Raji (cell line): ENCODE measurements around the gene IZUMO4.

Experiments used
- POLR2A ChIP-seq: IDR thresholded peaks from 2 replicates; pipeline ENCODE4 v1.6.1; 2011; ENCODE audit warnings: low read depth, low read length, control low read depth; ENCODE audit not compliant: insufficient read depth

The IZUMO4 gene, protein sequence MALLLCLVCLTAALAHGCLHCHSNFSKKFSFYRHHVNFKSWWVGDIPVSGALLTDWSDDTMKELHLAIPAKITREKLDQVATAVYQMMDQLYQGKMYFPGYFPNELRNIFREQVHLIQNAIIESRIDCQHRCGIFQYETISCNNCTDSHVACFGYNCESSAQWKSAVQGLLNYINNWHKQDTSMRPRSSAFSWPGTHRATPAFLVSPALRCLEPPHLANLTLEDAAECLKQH

GRCh38 chr19:2096480-2097202, at the start of gene IZUMO4:
Gene IZUMO4, plus strand, starts transcription at chr19:2096915. Its CDS starts 31 bp downstream, at chr19:2096946.
- peak; percentile 55; the same call in 1 of the 2 replicates for TF ChIP-seq POLR2A

GRCh38 chr19:2047076-2047448, 49.7 kb upstream of the IZUMO4 start:
- no peak for TF ChIP-seq POLR2A

DNA sequence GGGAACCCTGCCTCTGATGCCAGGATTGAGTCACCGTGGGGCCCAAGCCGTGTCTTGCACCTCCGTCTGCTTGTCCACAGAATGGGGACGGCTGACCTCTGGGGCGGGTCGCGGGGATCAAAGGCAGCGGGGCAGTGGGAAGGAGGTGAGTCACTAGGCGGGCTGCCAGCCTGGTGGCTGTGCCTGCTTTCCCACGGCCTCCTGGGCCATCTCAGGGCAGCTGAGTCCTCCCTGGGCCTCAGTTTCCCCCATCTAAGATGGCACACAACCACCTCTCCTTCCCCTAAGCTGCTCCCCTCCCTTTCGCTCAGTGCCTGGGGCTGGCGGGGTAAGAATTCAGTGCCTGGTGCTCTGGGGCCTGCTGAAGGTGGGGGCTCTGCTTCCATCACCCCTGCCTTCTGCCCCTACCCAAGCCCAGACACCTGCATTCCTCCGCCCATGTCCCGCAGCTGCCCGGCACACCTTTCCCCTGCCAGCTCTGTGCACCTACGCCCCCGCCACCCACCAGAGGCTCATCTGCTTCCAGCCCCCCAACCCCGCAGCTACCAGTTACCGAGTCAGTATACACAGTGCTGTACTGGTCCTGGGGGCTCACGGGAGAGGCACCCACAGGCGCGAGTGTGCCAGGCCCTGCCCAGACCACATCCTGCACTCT, 49.1 kb upstream of the IZUMO4 start:
- no peak for TF ChIP-seq POLR2A

DNA sequence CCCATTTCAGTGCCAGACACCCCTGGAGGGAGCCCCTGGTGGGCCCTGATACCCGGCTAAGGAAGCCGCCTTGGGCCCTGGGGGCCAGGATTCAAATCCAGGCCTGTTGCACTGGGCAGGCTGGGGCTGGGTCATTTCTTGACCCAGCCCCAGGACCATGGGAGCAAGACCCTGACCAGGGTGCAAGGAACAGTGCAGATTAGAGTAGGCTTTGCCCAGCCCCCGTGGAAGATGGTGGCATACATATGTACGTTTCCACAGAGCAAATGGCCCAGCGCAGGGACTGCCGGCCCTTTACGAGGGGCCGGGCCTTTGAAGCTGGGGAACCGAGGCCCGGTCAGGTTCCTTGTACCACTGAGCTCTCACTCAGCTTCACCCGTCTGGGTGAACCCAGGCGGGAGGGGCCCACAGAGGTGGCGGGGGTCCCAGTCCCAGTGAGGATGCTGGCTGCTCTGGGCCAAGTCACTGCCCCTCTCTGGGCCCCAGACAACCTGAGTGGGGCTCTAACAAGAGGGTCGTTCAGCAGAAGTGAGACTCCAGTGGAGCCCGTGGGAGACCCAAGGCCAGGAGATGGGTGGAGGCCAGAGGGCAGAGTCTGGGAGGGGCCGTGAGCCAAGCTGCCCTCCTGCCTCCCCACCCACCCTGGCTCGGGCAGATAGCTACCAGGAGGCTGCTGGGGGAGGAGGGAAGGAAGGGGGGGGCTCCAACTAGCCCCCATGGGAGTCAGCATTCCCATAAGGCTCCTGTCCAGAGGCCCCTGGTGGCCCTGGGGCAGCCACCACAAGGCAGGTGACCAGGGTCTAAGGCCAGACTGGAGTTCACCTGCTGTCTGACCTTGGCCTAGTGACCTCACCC, 48.4 kb upstream of the IZUMO4 start:
- TF ChIP-seq POLR2A = 0 out of 2 replicates have a peak, but pooled peaks have one; percentile 13

- TF ChIP-seq POLR2A = 0 out of 2 replicates have a peak, but pooled peaks have one; percentile 5
Observed at GRCh38 chr19:2048959-2049740, 47.6 kb upstream of the IZUMO4 start.

GRCh38 chr19:2049741-2050348, 46.9 kb upstream of the IZUMO4 start:
- TF ChIP-seq POLR2A = peak; percentile 57; the same call in 1 of the 2 replicates

GRCh38 chr19:2050349-2050990, 46.2 kb upstream of the IZUMO4 start:
- no peak; the same call in 1 of the 2 replicates for TF ChIP-seq POLR2A

GRCh38 chr19:2050991-2051772, 45.5 kb upstream of the IZUMO4 start, which contains the start of gene MKNK2:
Gene MKNK2, minus strand, starts transcription at chr19:2051244. Its CDS starts 393 bp downstream, at chr19:2050851.
- peak; percentile 99 for TF ChIP-seq POLR2A

DNA sequence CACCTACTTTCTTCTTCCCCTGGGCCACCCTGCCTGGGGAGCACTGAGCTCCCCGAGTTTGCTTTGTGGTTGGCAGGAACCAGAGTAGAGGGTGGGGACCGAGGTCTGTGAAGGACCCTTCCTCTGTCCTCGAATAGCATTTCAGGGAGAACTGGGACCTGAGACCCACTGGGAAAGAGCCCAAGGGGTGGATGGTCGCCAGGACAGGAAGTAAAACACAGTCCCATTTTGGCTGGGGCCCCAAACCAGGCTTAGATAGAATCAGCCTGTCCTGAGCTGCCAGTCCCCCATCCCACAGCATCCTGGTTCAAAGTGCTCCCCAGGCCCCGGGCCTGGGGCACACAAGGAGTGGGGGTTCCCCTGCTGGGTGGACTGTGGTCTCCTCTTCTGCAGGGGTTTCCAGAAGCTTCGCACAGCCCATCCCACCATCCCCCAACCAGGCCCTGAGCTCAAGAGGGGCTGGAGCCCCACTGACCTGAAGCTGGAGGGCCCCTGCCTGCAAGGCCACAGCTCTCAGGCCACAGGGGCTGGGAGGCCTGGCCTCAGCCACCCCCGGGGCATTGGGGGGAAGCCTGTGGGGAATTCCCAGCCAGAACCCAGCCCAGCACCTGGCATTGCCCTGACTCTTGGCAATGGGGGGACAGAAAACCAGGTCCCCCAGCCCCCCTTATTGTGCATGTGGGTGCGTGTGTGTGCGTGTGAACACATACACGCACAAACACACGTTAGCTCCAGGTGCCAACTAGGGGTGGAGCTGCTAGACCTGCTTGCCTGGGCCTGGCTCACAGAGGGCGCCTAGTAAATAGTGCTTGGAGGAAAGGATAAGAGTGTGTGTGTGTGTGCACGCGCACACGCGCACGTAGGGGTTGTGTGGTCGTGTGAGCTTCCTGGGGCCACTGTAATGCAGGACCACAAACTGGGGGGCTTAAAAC, 44.7 kb upstream of the IZUMO4 start:
- peak; percentile 53 for TF ChIP-seq POLR2A

DNA sequence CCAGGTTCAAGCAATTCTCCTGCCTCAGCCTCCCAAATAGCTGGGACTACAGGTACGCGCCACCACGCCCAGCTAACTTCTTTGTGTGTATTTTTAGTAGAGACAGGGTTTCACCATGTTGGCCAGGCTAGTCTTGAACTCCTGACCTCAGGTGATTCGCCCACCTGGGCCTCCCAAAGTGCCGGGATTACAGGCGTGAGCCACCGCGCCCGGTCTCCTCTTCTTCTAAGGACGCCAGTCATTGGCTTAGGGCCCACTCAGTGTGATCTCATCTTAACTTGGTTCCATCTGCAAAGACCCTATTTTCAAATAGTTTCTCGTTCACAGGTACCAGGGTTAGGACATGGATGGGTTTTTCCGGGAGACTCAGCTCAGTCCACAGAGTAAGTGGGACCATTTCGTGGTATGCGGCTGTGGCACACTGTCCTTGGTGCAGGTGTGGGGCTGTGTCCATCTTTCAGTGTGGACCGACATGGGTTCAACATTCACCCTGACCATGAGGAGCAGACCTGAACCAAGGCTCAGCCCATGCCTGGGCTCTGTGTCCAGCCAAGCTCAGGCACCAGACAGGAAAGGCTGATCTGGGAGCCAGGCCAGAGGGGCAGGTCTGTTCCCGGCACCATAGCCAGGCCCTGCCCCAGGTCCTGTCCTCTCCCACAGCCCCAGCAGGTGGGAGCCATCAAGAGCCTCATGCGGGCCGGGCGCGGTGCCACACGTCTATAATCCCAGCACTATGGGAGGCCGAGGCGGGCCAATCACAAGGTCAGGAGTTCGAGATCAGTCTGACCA, 42.9 kb upstream of the IZUMO4 start:
- no peak for TF ChIP-seq POLR2A

- TF ChIP-seq POLR2A = no peak
Observed at GRCh38 chr19:2054763-2055162, 42.0 kb upstream of the IZUMO4 start.
